ENCODE data around the gene ZFPL1. TPM values are rescaled to one million over a fixed set of nuclear protein-coding genes. Genes with fewer than 3 reads are reported as not detected.

Gene ZFPL1
- total RNA-seq, result 10 to 100 TPM; 33.2 to 95.4 (median 41.7) TPM

DNA sequence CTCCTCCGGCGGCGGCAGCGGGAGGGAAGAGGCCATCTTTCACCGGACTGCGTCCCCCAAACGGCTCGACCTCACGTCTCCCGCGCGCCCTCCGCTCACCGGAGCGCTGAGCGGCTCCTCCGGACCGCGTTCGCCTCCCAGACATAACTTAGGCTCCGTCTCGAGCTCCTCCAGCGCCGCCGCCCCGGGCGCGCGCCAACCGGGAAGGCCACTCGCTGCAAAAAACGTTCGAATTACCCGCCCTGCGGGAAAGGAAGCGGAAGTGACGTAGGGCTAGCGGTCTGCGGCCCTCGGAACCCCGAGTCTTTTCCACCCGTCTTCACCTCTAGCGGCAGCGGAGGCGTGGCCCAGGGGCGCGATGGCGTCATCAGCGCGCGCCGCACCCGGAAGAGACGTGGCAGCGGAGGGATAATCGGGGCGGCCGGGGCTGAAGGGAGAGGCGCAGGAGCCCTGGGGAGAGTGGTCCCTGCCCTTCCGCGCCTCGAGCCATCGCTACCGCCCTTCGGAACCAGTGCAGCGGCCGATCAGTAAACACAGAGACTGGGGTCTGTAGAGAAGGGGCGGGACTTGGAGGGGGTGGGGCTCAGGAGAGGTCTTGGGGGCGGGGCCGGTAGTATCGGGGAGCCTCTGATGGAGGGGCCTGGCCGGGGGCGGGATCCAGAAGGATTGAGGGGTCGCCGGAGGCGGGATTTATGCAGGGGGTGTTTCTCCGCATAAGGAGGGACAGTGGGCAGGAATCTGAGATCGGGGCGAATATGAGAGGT, at the start of gene ZFPL1, which contains the start of gene CDCA5:
Gene ZFPL1 (plus strand): TSS at position 389 of the 764 bp plus-strand sequence. CDS start 477 bp downstream, outside the sequence.
Gene CDCA5 (minus strand): TSS at position 207 of the 764 bp plus-strand sequence. CDS start 62 bp downstream, at position 145.
- in situ Hi-C loops (cut with MboI; ENCODE audit: low pct_unique_long_range_greater_than_20kb in 2 of 9, low sequenced_read_pairs in 9 of 9, unreplicated experiment in 9 of 9), result no loop called here
- ATAC-seq (replicated peaks in 6 of 8), result peak; percentile 88 to 98 (median 94)
- WGBS, 10 experiments, result 0 to 4% (median 4%) methylated on average over 4 to 15 of the region's 79 CpGs; no CpG with 5 or more reads in 7 of the 10 experiments

DNA sequence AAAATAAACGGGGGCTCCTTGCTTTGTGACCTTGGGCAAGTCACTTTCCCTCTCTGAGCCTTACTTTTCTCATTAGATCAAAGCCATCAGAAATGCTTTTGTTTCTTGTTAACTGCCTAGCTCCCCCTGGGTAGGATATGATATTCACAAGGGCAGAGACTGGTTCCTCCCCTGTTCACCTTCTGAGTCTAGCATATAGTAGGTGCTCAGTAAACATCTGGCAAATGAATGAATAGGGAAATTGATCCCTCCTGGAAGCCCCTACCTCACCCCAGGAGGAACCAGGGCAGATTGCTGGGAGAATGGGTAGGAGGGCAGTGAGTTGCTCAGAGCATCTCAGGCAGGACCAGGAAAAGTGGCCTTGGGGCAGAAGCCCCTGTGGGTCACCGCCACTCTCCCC, 49.6 kb upstream of the ZFPL1 start:
- Histone ChIP-seq H3K4me3 (no peak overlapping the region), H3K27ac (no peak overlapping the region), H3K4me1 (replicated peaks in 1 of 2) (no peaks in the 10 kb centered on the region)
- ATAC-seq (replicated peaks in 6 of 8), result no peak
- in situ Hi-C loops (cut with MboI; ENCODE audit: low pct_unique_long_range_greater_than_20kb in 2 of 9, low sequenced_read_pairs in 9 of 9, unreplicated experiment in 9 of 9), result no loop called here
- WGBS, 10 experiments, result 78 to 100% (median 92%) methylated on average over 1 to 2 of the region's 2 CpGs; no CpG with 5 or more reads in 5 of the 10 experiments

More for the DNA sequence above, at the start of gene ZFPL1, which contains the start of gene CDCA5:
- Histone ChIP-seq H3K4me1 (replicated peaks in 1 of 2) (peaks cover 8% of the 10 kb centered on the region in 2 donors), H3K4me3 (peak within 1 kb of the TSS; percentile 64 to 91 (median 82)), H3K27ac (peak within 1 kb of the TSS; percentile 95 to 98)

DNA sequence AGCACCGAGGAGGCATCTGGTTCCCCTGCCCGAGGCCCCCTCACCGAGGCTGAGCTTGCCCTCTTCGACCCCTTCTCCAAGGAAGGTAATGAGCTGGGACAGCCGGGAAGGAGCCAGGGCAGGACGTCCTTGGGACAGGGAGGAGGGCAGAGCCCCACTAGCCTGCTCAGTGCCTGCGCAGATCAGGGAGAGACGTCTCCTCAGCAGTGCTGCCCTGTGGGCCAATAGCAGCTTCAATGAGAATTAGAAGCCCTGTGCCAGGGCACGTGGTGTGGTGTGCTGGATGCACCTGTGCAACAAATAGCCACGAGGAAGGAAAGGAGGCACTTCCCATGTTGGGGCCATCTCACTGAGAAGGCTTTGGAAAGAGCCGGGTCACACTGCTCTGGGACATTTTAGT, 48.4 kb upstream of the ZFPL1 start:
- Histone ChIP-seq H3K4me1 (replicated peaks in 1 of 2) (no peaks in the 10 kb centered on the region), H3K27ac (no peak overlapping the region), H3K4me3 (no peak overlapping the region)
- WGBS, 10 experiments, result 0 to 100% (median 45%) methylated on average over 1 to 7 of the region's 11 CpGs; no CpG with 5 or more reads in 4 of the 10 experiments
- in situ Hi-C loops (cut with MboI; ENCODE audit: low pct_unique_long_range_greater_than_20kb in 2 of 9, low sequenced_read_pairs in 9 of 9, unreplicated experiment in 9 of 9), result no loop called here
- no peak for ATAC-seq (replicated peaks in 6 of 8)

DNA sequence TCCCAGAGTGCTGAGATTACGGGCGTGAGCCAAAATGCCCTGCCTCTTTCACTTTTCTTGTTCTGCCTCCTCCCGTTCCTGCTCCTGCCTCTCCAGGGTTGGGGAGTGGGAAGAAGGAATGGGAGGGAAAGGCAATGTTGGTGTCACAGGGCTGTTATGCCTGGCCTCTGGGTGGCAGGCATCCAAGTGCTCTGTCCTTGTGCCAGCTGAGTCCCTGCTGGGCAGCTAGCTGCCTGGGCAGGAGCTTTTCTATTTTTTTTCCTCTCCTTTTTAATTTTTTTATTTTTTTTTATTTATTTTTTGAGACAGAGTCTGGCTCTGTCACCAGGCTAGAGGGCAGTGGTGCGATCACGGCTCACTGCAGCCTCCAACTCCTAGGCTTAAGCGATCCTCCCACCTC, 47.1 kb upstream of the ZFPL1 start:
- 80 to 100% (median 95%) methylated on average over 1 to 6 of the region's 6 CpGs; no CpG with 5 or more reads in 5 of the 10 experiments for WGBS, 10 experiments
- no peak for ATAC-seq (replicated peaks in 6 of 8)
- in situ Hi-C loops (cut with MboI; ENCODE audit: low pct_unique_long_range_greater_than_20kb in 2 of 9, low sequenced_read_pairs in 9 of 9, unreplicated experiment in 9 of 9), result no loop called here
- Histone ChIP-seq H3K27ac (no peak overlapping the region), H3K4me1 (replicated peaks in 1 of 2) (peaks cover under 1% of the 10 kb centered on the region in 2 donors), H3K4me3 (no peak overlapping the region)

DNA sequence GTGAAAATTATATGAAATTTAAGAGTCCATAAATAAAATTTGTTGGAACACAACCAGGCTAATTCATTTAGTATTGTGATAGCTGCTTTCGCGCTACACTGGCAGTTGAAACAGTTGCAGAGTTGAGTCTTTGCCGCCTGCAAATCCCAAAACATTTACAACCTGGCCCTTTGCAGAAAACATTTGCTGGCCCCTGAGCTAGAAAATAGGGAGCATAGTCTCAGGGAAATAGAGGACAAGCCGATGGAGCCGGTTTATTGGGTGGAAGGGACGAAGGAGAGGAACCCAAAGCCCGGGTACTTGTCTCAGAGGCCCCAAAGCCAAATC, 43.5 kb upstream of the ZFPL1 start:
- 18 to 92% (median 47%) methylated on average over 2 to 5 of the region's 7 CpGs; no CpG with 5 or more reads in 2 of the 10 experiments for WGBS, 10 experiments
- peaks cover 7 to 8% of the 10 kb centered on the region in 2 donors for H3K4me1 ChIP-seq (replicated peaks in 1 of 2)
- H3K27ac ChIP-seq, result peak overlapping the region; percentile 82 to 87
- in situ Hi-C loops (cut with MboI; ENCODE audit: low pct_unique_long_range_greater_than_20kb in 2 of 9, low sequenced_read_pairs in 9 of 9, unreplicated experiment in 9 of 9), result no loop called here
- ATAC-seq (replicated peaks in 6 of 8), result no peak
- H3K4me3 ChIP-seq, result peak overlapping the region; percentile 60 to 82 (median 80)

DNA sequence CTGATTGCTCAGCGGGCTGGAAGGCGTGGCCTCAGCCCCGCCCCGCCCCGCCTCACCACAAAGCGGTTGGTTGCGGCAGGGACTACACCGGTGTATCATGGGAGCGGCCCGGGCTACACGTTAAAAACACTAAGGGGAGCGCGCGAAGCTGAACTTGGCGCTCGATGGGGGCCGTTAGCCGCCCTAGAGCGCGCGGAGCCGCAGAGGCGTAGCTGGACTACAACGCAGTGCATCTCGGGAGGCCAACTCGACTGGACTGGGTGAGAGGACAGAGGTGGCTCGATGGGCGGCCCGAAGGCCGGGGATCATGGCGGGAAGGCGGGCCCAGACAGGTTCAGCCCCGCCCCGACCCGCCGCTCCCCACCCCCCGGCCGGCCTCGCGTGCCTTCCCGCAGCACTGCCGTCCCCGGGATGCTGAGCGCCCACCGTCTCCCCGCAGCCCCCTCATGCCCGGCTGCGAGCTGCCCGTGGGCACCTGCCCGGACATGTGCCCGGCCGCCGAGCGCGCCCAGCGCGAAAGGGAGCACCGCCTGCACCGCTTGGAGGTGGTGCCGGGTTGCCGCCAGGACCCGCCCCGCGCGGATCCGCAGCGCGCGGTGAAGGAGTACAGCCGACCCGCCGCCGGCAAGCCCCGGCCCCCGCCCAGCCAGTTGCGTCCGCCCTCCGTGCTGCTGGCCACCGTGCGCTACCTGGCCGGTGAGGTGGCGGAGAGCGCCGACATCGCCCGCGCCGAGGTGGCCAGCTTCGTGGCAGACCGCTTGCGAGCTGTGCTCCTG, 43.0 kb upstream of the ZFPL1 start, which contains the start of gene SAC3D1:
Gene SAC3D1 (plus strand): TSS at position 364 of the 776 bp plus-strand sequence. CDS start 83 bp downstream, at position 447.
- 0 to 1% (median 0%) methylated on average over 1 to 15 of the region's 91 CpGs; no CpG with 5 or more reads in 6 of the 10 experiments for WGBS, 10 experiments
- Histone ChIP-seq H3K27ac (peak within 1 kb of the TSS; percentile 82 to 87), H3K4me1 (replicated peaks in 1 of 2) (peaks cover 7 to 8% of the 10 kb centered on the region in 2 donors), H3K4me3 (peak within 1 kb of the TSS; percentile 60 to 82 (median 80))
- in situ Hi-C loops (cut with MboI; ENCODE audit: low pct_unique_long_range_greater_than_20kb in 2 of 9, low sequenced_read_pairs in 9 of 9, unreplicated experiment in 9 of 9), result no loop called here
- ATAC-seq (replicated peaks in 6 of 8), result peak; percentile 84 to 94 (median 93)

DNA sequence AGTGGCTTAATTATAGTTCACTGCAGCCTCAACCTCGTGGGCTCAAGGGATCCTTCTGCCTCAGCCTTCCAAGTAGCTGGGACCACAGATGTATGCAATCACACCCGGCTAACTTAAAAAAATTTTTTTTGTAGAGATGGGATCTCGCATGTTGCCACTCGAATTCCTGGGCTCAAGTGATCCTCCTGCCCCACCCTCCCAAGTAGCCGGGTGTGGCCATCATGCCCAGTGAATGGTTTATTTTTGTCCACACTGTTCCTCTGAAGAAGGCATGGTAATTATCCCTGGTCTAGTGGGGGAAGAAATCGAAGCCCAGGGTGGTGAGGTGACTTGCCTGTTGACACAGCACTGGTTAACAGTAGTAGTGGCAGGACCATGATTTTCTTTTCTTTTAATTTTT, 41.1 kb upstream of the ZFPL1 start:
- peaks cover 7 to 8% of the 10 kb centered on the region in 2 donors for H3K4me1 ChIP-seq (replicated peaks in 1 of 2)
- WGBS, 10 experiments, result 23 to 100% (median 83%) methylated on average over 1 to 6 of the region's 6 CpGs; no CpG with 5 or more reads in 3 of the 10 experiments
- in situ Hi-C loops (cut with MboI; ENCODE audit: low pct_unique_long_range_greater_than_20kb in 2 of 9, low sequenced_read_pairs in 9 of 9, unreplicated experiment in 9 of 9), result no loop called here
- no peak overlapping the region for H3K27ac ChIP-seq
- H3K4me3 ChIP-seq, result no peak overlapping the region
- no peak for ATAC-seq (replicated peaks in 6 of 8)

DNA sequence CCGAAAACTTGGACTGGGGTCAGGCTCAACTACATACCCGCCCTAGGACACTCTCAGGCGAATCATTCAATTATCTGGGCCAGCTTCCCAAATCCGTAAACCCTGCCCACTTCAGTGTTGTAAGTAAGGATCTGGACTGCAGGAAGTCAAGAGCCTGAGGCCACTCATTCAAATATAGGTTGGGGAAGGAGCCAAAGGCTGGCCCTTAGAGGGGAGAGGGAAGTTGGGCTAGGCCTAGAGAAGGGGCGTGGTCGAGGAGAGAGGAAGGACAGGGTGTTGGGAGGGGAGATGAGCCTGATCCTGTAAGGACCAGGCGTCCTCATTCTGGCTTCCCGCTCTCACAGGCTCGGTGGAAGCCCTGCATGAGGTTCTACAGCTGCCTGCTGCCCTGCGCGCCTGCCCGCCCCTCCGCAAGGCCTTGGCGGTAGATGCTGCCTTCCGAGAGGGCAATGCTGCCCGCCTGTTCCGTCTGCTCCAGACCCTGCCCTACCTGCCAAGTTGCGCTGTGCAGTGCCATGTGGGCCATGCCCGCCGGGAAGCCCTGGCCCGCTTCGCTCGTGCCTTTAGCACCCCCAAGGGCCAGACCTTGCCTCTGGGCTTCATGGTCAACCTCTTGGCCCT, 40.0 kb upstream of the ZFPL1 start:
- peak in 3 of 8 experiments; percentile 0 to 26 (median 1) for ATAC-seq (replicated peaks in 6 of 8)
- in situ Hi-C loops (cut with MboI; ENCODE audit: low pct_unique_long_range_greater_than_20kb in 2 of 9, low sequenced_read_pairs in 9 of 9, unreplicated experiment in 9 of 9), result no loop called here
- Histone ChIP-seq H3K4me1 (replicated peaks in 1 of 2) (peaks cover 7 to 8% of the 10 kb centered on the region in 2 donors), H3K4me3 (no peak overlapping the region), H3K27ac (no peak overlapping the region)
- WGBS, 10 experiments, result 34 to 100% (median 85%) methylated on average over 1 to 15 of the region's 23 CpGs; no CpG with 5 or more reads in 2 of the 10 experiments

DNA sequence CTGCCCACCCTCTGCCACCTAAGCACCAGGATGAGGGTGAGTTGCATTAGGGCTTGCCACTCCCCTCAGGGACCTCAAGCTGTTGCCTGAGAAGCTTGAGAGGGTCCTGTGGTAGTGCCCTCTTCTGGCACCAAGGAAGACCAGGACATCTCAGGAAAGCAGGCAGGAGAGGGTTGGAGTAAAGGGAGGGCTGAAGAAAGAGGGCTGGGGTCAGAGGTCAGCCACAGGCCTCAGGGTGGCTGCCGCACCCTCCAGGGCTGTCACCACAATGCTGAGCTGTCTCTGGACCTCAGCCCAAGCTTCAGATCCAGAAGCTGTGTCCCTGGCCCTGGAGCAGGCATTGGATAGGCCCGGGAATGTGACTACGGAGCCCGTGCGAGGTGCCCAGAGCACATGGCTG, 39.0 kb upstream of the ZFPL1 start:
- in situ Hi-C loops (cut with MboI; ENCODE audit: low pct_unique_long_range_greater_than_20kb in 2 of 9, low sequenced_read_pairs in 9 of 9, unreplicated experiment in 9 of 9), result no loop called here
- ATAC-seq (replicated peaks in 6 of 8), result no peak
- H3K4me3 ChIP-seq, result no peak overlapping the region
- peaks cover 7 to 8% of the 10 kb centered on the region in 2 donors for H3K4me1 ChIP-seq (replicated peaks in 1 of 2)
- WGBS, 10 experiments, result 97% methylated on average over 4 of the region's 5 CpGs; no CpG with 5 or more reads in 9 of the 10 experiments
- H3K27ac ChIP-seq, result no peak overlapping the region

DNA sequence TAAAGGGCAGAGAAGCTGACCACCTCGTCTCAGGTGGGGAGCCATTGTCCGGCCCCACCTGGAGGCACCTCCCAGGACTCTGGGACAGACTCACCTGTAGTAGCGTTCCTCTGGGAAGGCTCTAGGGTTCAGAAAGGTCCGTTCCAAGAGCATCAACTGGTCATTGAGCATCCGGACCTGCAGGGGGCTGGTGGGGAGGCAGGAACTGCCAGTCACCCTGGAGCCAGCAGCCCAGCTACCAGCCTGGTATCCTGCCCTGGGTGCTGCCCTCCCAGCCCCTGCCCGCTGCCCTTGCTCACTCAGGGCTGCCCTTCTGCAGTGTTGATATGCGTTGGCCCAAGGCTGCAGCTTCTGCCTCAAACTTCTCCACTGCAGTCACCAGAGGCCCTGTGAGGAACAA, 38.3 kb upstream of the ZFPL1 start:
- peaks cover 7 to 8% of the 10 kb centered on the region in 2 donors for H3K4me1 ChIP-seq (replicated peaks in 1 of 2)
- ATAC-seq (replicated peaks in 6 of 8), result no peak
- 83 to 100% (median 100%) methylated on average over 1 to 2 of the region's 7 CpGs; no CpG with 5 or more reads in 7 of the 10 experiments for WGBS, 10 experiments
- H3K4me3 ChIP-seq, result no peak overlapping the region
- H3K27ac ChIP-seq, result no peak overlapping the region
- in situ Hi-C loops (cut with MboI; ENCODE audit: low pct_unique_long_range_greater_than_20kb in 2 of 9, low sequenced_read_pairs in 9 of 9, unreplicated experiment in 9 of 9), result no loop called here

DNA sequence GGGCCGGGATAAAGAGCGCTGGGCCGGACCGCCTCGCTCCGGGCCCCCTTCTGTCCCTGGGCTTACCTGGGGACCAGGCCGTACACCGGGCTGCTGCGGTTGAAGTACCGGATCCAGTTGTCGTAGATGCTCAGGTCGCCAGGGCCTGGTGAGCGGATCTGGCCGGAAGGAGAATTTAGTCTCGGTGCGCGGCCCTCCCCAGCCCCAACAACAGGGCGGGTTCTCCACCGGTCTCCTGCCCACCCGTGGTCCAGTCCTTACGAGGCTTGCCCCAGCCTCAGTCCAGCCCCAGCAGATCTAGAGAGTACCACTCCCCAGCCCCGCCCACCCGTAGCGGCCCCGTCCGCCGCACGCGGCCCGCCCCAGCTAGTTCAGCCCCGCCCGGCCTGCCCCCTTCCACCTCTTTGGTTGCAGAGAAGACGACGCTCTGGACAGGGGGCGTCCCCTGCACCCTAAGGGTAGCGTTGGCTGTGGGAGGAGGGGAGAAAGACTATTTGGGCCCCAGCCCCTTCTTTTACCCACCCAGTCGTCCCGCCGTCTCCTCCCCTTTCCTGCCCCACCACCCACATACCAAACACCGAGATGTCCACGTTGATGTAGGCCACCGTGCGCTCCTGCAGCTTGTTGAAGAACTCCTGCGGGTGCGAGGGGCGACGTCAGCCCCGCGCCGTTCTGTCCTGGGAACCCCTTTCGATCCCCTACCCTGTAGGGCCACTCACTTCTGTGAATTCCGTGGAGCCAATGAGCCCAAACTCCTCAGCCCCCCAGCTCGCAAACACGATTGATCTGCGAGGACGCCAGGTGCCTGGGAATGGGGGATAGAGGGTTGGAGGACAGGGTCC, 36.2 kb upstream of the ZFPL1 start:
- in situ Hi-C loops (cut with MboI; ENCODE audit: low pct_unique_long_range_greater_than_20kb in 2 of 9, low sequenced_read_pairs in 9 of 9, unreplicated experiment in 9 of 9), result no loop called here
- 60 to 90% (median 77%) methylated on average over 2 to 9 of the region's 56 CpGs; no CpG with 5 or more reads in 7 of the 10 experiments for WGBS, 10 experiments
- no peaks in the 10 kb centered on the region for H3K4me1 ChIP-seq (replicated peaks in 1 of 2)
- no peak overlapping the region for H3K4me3 ChIP-seq
- no peak overlapping the region for H3K27ac ChIP-seq
- peak in 6 of 8 experiments; percentile 12 to 54 (median 23) for ATAC-seq (replicated peaks in 6 of 8)

DNA sequence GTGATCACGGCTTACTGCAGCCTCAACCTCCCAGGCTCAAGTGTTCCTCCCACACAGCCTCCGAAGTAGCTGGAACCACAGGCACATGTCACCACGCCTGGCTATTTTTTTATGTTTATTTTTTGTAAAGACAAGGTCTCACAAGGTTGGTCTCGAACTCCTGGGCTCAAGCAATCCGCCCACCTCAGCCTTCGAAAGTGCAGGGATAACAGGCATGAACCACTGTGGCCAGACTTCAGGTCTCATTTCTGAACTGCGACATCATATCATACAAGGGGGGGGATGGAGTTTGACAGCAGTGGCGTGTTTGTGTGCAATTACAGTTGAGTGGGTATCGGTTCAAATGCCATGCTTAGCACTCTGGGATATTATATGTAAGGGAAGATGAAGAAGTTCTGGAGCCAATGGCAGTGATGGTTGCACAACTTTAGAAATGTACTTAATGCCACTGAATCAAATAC, 32.6 kb upstream of the ZFPL1 start:
- Histone ChIP-seq H3K4me1 (replicated peaks in 1 of 2) (no peaks in the 10 kb centered on the region), H3K4me3 (no peak overlapping the region), H3K27ac (no peak overlapping the region)
- ATAC-seq (replicated peaks in 6 of 8), result peak in 2 of 8 experiments; percentile 12 to 34
- WGBS, 10 experiments, result 45 to 100% (median 82%) methylated on average over 1 to 8 of the region's 9 CpGs; no CpG with 5 or more reads in 1 of the 10 experiments
- in situ Hi-C loops (cut with MboI; ENCODE audit: low pct_unique_long_range_greater_than_20kb in 2 of 9, low sequenced_read_pairs in 9 of 9, unreplicated experiment in 9 of 9), result no loop called here

Data from motor neuron (in vitro differentiated cells).